NCI-H1417 (cell line): ENCODE data around the gene RNF10.
"Not testable (repeated sequence)": the region's sequence is repeated elsewhere in the genome, so short reads cannot be mapped to it uniquely, and the experiment has no call there.

ENCODE experiments used
- DNase-seq, 3 experiments: peaks; one replicate each; lab custom pipeline; 2025; lab: John Stamatoyannopoulos, UW

RNF10 gene

GRCh38 chr12:120580787-120581723 lies 46.9 kb downstream of the RNF10 start, which contains the start of gene POP5:
Gene POP5 (minus strand): TSS chr12:120581402. CDS start chr12:120581362, 40 bp downstream.
- DNase-seq: peak; percentile 98 to 99 (median 99)

DNA sequence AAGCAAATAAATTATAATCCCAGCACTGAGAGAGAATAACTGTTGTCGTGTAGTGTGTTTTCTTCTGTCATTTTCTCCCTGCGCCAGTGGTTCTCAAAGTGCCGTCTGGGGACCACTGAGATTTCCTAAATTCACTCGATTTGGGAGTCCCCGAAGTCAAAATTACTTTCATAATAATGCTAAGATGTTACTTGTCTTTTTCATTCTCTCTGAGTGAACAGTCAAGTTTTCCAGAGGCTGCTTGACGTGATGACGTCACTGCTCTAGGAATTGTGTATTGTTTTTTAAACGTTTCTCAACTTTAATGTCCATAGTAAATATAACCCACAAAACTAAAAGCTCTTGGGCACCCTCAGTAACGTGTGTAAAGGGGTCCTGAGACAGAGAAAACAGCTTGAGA lies 47.8 kb downstream of the RNF10 start:
- DNase-seq: peak in 1 of 3 experiments; percentile 51

DNA sequence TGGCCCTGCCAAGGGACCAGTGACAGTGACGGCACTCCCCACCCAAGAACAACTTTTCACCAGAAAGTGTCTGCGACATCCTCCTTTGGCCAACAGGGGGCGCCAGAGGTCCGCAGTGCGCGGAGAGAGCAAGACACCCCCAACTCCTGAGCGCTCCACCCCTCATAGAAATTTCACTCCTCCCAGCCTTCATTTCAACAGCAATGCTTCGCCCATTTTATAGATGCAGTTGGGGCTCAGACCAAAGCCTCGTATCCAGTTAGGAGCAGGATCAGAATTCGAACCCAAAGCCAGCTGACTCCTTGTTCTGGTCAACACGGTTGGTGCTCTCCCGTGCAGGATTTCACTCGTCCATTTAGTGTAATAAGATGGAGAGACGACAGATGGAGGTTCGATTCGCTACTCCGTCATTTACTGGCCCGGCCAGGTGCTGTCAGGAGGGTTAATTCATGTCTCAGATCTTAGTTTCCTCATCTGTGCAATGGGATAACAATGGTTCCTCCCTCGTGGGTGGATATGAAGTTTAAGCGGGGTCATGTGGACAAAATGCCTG lies 49.4 kb downstream of the RNF10 start:
- DNase-seq: peak; percentile 67 to 81 (median 76)

- peak; percentile 23 to 85 (median 83) for DNase-seq
These were observed 50.4 kb downstream of the RNF10 start for GRCh38 chr12:120584343-120585149.

- DNase-seq: peak in 1 of 3 experiments; percentile 24
These were observed 52.0 kb downstream of the RNF10 start for GRCh38 chr12:120586206-120586605.

GRCh38 chr12:120586860-120587259 lies 52.7 kb downstream of the RNF10 start:
- no peak for DNase-seq

- DNase-seq: no peak
These were observed 54.2 kb downstream of the RNF10 start for GRCh38 chr12:120588371-120588770.

DNA sequence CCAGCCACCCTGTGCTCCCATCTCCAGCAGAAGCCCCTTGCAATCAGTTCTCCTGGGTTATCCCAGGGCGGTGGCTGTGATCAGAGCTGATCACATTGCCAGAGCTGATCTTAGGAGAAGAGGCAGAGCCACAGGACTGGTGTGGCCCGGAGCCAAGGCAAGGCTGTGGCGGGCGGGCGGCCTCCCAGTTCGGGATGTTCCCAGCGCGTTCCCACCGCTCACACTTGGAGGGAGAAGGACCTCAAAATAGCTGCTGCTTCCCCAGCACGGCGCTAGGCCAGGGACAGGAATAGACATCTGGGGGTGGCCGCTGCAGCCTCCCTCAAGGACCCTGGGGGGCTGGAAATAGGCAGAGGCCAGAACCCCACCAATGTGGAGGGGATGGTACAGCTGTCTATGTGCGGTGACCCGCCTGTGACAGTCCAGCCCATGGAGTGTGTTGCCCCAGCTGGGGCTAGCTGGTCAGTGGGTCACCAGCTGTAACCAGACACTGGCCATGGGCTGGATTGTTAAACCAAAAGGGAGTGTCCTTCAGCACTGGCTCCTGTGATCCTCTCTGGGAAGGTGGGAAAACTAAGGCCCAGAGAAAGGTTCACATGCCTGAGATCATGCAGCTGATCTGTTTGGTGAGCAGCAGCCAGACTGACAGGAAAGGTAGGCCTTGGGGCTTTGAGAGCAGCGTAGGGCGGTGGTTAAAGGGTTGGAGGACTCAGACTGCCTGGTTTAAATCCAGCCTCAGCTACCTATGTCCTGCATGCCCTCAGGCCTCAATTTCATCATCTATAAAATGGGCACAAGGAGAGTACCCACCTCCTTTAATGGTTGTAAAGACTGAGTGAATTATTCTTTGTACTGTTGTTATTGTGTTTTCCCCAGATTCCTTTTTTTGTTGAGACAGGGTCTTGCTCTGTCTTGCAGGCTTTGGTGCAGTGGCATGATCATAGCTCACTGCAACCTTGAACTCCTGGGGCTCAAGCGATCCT lies 55.1 kb downstream of the RNF10 start:
- no peak for DNase-seq

- DNase-seq: no peak
These were observed 56.7 kb downstream of the RNF10 start for GRCh38 chr12:120590741-120591407.

DNA sequence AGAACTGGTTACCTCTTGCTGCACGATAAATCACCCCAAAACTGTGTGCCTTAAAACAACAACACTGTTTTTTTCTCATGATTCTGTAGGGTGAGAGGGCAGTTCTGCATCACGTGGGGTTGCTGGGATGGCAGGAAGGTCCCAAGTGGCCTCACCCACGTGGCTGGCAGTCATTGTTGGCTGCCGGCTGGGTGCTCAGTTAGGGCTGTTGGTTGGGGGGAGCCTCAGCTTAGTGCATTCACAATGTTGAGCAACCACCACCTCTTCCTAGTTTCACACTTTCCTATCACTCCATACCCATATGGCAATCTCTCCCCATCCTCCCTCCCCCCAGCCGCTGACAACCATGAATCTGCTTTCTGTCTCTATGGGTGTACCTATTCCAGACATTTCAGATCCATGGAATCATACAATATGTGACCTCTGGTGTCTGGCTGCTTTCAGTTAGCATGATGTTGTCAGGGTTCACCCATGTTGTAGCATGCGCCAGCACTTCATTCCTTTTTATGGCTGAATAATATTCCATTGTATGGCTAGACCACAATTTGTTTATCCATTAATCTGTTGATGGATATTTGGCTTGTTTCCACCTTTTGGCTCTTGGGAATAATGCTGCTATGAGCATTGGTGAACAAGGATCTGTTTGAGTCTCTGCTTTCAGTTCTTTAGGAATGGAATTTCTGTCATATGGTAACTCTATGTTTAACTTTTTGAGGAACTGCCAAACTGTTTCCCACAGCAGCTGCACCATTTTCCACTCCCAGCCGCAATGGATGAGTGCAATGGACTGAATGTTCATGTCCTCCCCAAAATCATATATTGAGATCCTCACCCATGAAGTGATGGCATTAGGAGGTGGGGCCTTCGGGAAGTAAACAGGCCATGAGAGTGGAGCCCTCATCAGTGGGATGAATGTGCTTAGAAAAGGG lies 58.2 kb downstream of the RNF10 start:
- DNase-seq: no peak

DNA sequence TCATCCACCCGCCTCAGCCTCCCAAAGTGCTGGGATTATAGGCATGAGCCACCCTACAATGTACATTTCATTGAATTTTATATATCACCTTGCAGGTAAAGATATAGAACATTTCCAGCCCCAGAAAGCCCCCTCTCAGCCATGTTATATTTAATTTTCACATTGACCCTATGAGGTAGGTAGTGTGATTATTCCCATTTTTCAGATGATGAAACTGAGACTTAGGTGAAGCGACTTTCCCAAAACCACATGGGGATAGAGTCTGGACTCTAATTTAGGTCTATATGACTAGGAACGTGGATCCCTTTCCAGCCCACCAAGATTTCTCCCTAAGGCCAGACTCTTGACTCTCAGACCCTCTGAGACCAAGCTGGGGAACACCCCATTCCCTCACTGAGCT lies 62.7 kb downstream of the RNF10 start:
- DNase-seq: no peak

- no peak for DNase-seq
These were observed 63.7 kb downstream of the RNF10 start for GRCh38 chr12:120597861-120598260.

DNA sequence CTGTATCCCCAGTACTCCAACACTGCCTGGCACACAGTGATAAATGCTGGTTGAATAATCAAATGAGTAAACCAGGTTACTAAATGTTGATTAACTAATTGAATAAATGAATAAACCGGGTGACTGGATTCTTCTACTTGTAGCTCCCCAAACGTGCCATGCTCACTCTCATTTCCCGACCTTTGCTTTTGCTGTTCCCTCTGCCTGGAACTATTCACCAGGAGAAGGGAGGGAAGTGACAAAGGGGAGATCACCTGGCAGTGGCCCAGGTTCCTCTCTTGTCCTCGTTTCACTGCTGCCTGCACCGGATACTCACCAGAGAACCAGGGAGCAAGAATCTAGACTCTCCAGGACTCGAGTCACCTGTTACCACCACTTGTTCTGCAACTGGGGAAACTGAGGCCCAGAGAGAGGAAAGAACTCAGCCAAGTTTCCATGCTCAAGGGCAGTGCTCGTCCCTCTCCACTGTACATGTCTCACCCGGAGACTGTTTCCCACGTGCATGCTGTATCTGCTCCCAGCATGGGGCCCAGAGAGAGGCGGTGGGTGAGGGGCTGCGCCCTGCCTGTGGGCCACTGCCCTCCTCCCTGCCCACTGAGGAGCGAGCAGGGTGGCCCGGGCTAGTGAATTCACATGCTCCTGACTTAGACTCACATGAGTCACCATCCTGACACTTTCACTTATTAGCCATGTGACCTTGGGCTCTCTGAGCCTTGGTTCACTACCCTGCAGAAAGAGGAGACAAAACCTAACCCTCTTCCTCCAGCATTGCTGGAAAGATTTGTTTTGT lies 64.7 kb downstream of the RNF10 start:
- DNase-seq: no peak

DNA sequence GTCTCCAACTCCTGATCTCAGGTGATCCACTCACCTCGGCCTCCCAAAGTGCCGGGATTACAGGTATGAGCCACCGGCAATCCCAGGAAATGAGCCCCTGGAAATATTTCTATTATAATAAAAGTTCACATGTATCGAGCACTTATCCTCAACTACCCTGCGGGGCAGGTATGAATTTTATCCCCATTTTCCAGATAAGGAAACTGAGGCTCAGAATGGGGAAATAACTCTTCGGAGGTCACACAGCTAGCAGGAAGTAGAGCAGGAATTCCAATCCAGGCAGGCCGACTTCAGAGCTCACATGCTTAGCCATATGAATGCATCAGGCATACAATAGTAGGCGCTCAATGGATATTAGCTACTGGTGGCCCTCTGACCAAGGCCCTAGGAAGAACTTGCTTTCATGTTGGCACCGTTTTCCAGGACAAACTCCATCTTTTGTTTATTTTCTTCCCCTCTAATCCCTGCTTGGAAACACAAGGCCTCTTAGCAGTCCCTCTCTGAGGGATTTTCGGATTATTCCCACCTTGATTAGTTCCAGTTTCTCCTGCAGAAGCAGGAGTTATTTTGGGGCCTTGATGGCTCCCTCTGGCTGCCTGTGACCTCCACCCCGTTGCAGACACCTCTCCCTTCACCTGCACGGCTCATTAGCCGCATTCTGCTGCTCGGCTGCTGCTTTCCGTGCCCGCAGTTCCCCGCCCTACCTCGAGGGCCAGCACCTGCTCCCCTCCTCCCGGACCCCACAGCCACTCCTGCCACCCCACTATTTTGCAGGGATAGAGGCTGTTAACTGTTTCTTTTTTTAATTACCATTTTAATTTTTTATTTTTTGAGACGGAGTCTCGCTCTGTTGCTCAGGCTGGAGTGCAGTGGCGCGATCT lies 65.8 kb downstream of the RNF10 start:
- peak in 1 of 3 experiments; percentile 7 for DNase-seq

- not testable (repeated sequence) for DNase-seq
These were observed 68.3 kb downstream of the RNF10 start for GRCh38 chr12:120602416-120602815.

GRCh38 chr12:120610560-120610959 lies 76.4 kb downstream of the RNF10 start:
- DNase-seq: no peak

- not testable (repeated sequence) for DNase-seq
These were observed 77.4 kb downstream of the RNF10 start for GRCh38 chr12:120611534-120611933.

GRCh38 chr12:120614848-120615247 lies 80.7 kb downstream of the RNF10 start:
- no peak for DNase-seq
